Measurements from ENCODE around the gene LAMA2. TPM values are rescaled to one million over a fixed set of nuclear protein-coding genes. Genes with fewer than 3 reads are reported as not detected.

LAMA2 gene
- polyA plus RNA-seq, 1 donor from 2014 or later = 2.5 TPM

DNA sequence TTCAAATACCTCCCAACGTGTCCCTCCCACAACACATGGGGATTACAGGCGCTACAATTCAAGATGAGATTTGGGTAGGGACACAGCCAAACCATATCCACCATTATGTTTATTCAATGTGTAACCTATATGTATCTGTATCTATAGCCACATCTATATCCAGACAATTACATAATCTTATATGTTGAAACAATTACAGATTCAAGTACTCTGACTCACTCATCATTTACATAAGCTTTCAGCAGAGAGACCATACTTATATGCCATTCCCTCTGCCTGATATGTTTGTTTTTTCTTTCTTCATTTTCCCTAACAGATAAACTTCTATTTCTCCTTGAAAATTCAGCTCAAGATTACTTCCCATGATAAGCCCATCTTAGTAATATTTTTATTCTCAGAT is 163.6 kb downstream of the LAMA2 start:
- H3K9me3 ChIP-seq (ENCODE audit: low read length) = no peaks in the 10 kb centered on the region
- H3K27me3 ChIP-seq (ENCODE audit: insufficient read depth, low read depth, low read length) = no peaks in the 10 kb centered on the region
- H3K9me2 ChIP-seq (ENCODE audit: insufficient read depth, low read length) = no peaks in the 10 kb centered on the region
- no peak overlapping the region for H3K9ac ChIP-seq (ENCODE audit: low read length)
- H3K4me2 ChIP-seq (ENCODE audit: low read length) = no peak overlapping the region
- H3F3A ChIP-seq (ENCODE audit: insufficient read depth, low read length, poor library complexity, severe bottlenecking) = no peaks in the 10 kb centered on the region
- no peak overlapping the region for H2AFZ ChIP-seq (ENCODE audit: low read depth, low read length)
- no peaks in the 10 kb centered on the region for H3K36me3 ChIP-seq (ENCODE audit: insufficient read depth, low read length)
- H3K27ac ChIP-seq (ENCODE audit: low read length) = no peak overlapping the region
- H4K20me1 ChIP-seq (ENCODE audit: insufficient read depth) = no peaks in the 10 kb centered on the region
- TF ChIP-seq RAD21 (conservative IDR thresholded peaks at IDR 0.05) (no peak), MXI1 (conservative IDR thresholded peaks at IDR 0.05; ENCODE audit: poor library complexity, severe bottlenecking) (no peak), EP300 (conservative IDR thresholded peaks at IDR 0.05; ENCODE audit: poor library complexity, severe bottlenecking) (no peak), POLR2AphosphoS5 (IDR thresholded peaks at IDR 0.05) (no peak), SMC3 (conservative IDR thresholded peaks at IDR 0.05; ENCODE audit: poor library complexity) (no peak), EZH2 (IDR thresholded peaks at IDR 0.05; ENCODE audit: borderline replicate concordance, insufficient read depth, low read length, poor library complexity, severe bottlenecking) (no peak), TAF1 (IDR thresholded peaks at IDR 0.05; ENCODE audit: low read depth) (no peak)
- TF ChIP-seq, protein P1, sequence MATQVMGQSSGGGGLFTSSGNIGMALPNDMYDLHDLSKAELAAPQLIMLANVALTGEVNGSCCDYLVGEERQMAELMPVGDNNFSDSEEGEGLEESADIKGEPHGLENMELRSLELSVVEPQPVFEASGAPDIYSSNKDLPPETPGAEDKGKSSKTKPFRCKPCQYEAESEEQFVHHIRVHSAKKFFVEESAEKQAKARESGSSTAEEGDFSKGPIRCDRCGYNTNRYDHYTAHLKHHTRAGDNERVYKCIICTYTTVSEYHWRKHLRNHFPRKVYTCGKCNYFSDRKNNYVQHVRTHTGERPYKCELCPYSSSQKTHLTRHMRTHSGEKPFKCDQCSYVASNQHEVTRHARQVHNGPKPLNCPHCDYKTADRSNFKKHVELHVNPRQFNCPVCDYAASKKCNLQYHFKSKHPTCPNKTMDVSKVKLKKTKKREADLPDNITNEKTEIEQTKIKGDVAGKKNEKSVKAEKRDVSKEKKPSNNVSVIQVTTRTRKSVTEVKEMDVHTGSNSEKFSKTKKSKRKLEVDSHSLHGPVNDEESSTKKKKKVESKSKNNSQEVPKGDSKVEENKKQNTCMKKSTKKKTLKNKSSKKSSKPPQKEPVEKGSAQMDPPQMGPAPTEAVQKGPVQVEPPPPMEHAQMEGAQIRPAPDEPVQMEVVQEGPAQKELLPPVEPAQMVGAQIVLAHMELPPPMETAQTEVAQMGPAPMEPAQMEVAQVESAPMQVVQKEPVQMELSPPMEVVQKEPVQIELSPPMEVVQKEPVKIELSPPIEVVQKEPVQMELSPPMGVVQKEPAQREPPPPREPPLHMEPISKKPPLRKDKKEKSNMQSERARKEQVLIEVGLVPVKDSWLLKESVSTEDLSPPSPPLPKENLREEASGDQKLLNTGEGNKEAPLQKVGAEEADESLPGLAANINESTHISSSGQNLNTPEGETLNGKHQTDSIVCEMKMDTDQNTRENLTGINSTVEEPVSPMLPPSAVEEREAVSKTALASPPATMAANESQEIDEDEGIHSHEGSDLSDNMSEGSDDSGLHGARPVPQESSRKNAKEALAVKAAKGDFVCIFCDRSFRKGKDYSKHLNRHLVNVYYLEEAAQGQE (IDR thresholded peaks at IDR 0.05; ENCODE audit: borderline replicate concordance) = no peak
- TF ChIP-seq, protein P2, sequence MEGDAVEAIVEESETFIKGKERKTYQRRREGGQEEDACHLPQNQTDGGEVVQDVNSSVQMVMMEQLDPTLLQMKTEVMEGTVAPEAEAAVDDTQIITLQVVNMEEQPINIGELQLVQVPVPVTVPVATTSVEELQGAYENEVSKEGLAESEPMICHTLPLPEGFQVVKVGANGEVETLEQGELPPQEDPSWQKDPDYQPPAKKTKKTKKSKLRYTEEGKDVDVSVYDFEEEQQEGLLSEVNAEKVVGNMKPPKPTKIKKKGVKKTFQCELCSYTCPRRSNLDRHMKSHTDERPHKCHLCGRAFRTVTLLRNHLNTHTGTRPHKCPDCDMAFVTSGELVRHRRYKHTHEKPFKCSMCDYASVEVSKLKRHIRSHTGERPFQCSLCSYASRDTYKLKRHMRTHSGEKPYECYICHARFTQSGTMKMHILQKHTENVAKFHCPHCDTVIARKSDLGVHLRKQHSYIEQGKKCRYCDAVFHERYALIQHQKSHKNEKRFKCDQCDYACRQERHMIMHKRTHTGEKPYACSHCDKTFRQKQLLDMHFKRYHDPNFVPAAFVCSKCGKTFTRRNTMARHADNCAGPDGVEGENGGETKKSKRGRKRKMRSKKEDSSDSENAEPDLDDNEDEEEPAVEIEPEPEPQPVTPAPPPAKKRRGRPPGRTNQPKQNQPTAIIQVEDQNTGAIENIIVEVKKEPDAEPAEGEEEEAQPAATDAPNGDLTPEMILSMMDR (IDR thresholded peaks at IDR 0.05; ENCODE audit: poor library complexity, severe bottlenecking) = no peak
- H3K79me2 ChIP-seq (replicated peaks; ENCODE audit: insufficient read depth, low read length) = no peaks in the 10 kb centered on the region
- no peak overlapping the region for H3K4me3 ChIP-seq (ENCODE audit: low read length)

DNA sequence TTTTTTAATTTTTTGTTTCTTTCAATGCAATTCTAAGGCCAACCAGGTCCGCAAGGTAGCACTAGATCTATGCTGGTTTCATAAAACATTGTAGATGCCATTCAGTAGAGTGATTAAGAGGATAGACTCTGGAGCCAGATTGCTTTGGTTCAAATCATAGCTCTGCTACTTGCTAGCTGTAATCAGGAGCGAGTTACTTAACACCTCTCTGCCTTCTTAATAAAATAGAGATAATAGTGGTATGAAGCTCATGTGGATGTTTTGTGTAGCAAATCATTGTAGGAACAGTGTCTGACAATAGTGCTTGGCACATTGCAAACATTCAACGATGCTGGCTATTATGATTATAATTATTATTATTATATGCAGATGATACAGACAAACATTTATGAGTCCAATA is 164.9 kb downstream of the LAMA2 start:
- H3K4me3 ChIP-seq (ENCODE audit: low read length) = no peak overlapping the region

DNA sequence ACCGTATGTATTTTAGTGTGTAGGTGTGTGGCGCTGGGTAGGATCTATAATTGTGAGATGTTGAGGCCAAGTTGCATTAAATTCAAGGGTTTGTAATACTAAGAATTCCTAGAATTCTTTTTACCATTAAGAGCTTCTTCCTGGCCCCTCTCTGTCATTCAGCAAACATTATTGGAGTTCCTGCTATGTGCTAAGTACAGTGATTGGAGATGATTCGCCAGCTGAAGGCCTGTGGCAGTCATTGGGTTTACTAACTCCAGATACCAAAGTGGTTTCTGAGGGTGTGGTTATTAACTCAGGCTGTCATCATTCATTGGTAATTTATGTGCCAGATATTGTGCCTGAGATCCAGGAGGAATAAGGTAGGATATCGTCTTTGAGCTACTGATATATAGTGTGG is 167.1 kb downstream of the LAMA2 start:
- Histone ChIP-seq H3K9ac (ENCODE audit: low read length) (no peak overlapping the region), H3K27ac (ENCODE audit: low read length) (no peak overlapping the region), H4K20me1 (ENCODE audit: insufficient read depth) (no peaks in the 10 kb centered on the region), H3K79me2 (replicated peaks; ENCODE audit: insufficient read depth, low read length) (no peaks in the 10 kb centered on the region), H3K4me2 (ENCODE audit: low read length) (no peak overlapping the region), H3K9me3 (ENCODE audit: low read length) (no peaks in the 10 kb centered on the region), H3K27me3 (ENCODE audit: insufficient read depth, low read depth, low read length) (no peaks in the 10 kb centered on the region), H3K36me3 (ENCODE audit: insufficient read depth, low read length) (no peaks in the 10 kb centered on the region), H3K4me3 (ENCODE audit: low read length) (no peak overlapping the region), H2AFZ (ENCODE audit: low read depth, low read length) (no peak overlapping the region), H3K9me2 (ENCODE audit: insufficient read depth, low read length) (no peaks in the 10 kb centered on the region), H3F3A (ENCODE audit: insufficient read depth, low read length, poor library complexity, severe bottlenecking) (no peaks in the 10 kb centered on the region)
- TF ChIP-seq, protein P1 (IDR thresholded peaks at IDR 0.05; ENCODE audit: borderline replicate concordance) = no peak
- TF ChIP-seq POLR2AphosphoS5 (IDR thresholded peaks at IDR 0.05) (no peak), EZH2 (IDR thresholded peaks at IDR 0.05; ENCODE audit: borderline replicate concordance, insufficient read depth, low read length, poor library complexity, severe bottlenecking) (no peak), SMC3 (conservative IDR thresholded peaks at IDR 0.05; ENCODE audit: poor library complexity) (no peak), EP300 (conservative IDR thresholded peaks at IDR 0.05; ENCODE audit: poor library complexity, severe bottlenecking) (no peak), RAD21 (conservative IDR thresholded peaks at IDR 0.05) (no peak), MXI1 (conservative IDR thresholded peaks at IDR 0.05; ENCODE audit: poor library complexity, severe bottlenecking) (no peak), TAF1 (IDR thresholded peaks at IDR 0.05; ENCODE audit: low read depth) (no peak)
- TF ChIP-seq, protein P2 (IDR thresholded peaks at IDR 0.05; ENCODE audit: poor library complexity, severe bottlenecking) = no peak

More for the DNA sequence above, 164.9 kb downstream of the LAMA2 start:
- Histone ChIP-seq H3K36me3 (ENCODE audit: insufficient read depth, low read length) (no peaks in the 10 kb centered on the region), H3K27ac (ENCODE audit: low read length) (no peak overlapping the region), H3F3A (ENCODE audit: insufficient read depth, low read length, poor library complexity, severe bottlenecking) (no peaks in the 10 kb centered on the region), H3K4me2 (ENCODE audit: low read length) (no peak overlapping the region), H3K9me3 (ENCODE audit: low read length) (no peaks in the 10 kb centered on the region), H2AFZ (ENCODE audit: low read depth, low read length) (no peak overlapping the region), H4K20me1 (ENCODE audit: insufficient read depth) (no peaks in the 10 kb centered on the region), H3K79me2 (replicated peaks; ENCODE audit: insufficient read depth, low read length) (no peaks in the 10 kb centered on the region), H3K27me3 (ENCODE audit: insufficient read depth, low read depth, low read length) (no peaks in the 10 kb centered on the region), H3K9me2 (ENCODE audit: insufficient read depth, low read length) (no peaks in the 10 kb centered on the region), H3K9ac (ENCODE audit: low read length) (no peak overlapping the region)
- no peak for TF ChIP-seq RAD21 (conservative IDR thresholded peaks at IDR 0.05)
- no peak for TF ChIP-seq TAF1 (IDR thresholded peaks at IDR 0.05; ENCODE audit: low read depth)
- TF ChIP-seq MXI1 (conservative IDR thresholded peaks at IDR 0.05; ENCODE audit: poor library complexity, severe bottlenecking) = no peak
